Measurements from ENCODE around the gene ADGRL3. TPM values are rescaled to one million over a fixed set of nuclear protein-coding genes. Genes with fewer than 3 reads are reported as not detected.

The ADGRL3 gene
- total and polyA plus RNA-seq, 4 donors: 0.07 to 1.7 (median 0.82) TPM

GRCh38 chr4:61425315-61425714 is 225.2 kb downstream of the ADGRL3 start:
- WGBS: 85% methylated on average over 4 of the region's 4 CpGs
- no peak for DNase-seq (ENCODE audit: low spot score)

More at GRCh38 chr4:61425315-61425714, 225.2 kb downstream of the ADGRL3 start:
- H3K4me1 ChIP-seq (ENCODE audit: control insufficient read depth in 4 of 4, insufficient read depth in 4 of 4, low read length in 3 of 4): no peaks in the 10 kb centered on the region
- H3K36me3 ChIP-seq (ENCODE audit: control insufficient read depth in 4 of 4, insufficient read depth in 3 of 4, low read depth in 1 of 4, low read length in 3 of 4): no peaks in the 10 kb centered on the region
- no peak overlapping the region for H3K4me3 ChIP-seq (ENCODE audit: low read depth in 1 of 3, low read length in 3 of 3)
- TF ChIP-seq HNF4G (IDR thresholded peaks at IDR 0.05): no peak
- no peak for TF ChIP-seq NR2F2 (IDR thresholded peaks at IDR 0.05)
- no peak for TF ChIP-seq YY1 (IDR thresholded peaks at IDR 0.05)
- no peak for TF ChIP-seq EGR1 (IDR thresholded peaks at IDR 0.05; ENCODE audit: low read depth in 2 of 2)
- no peak for TF ChIP-seq CTCF (IDR thresholded peaks at IDR 0.05; ENCODE audit: low read depth, low read length, missing input control)
- TF ChIP-seq REST (IDR thresholded peaks at IDR 0.05): no peak
- no peak for TF ChIP-seq FOXA1 (IDR thresholded peaks at IDR 0.05)
- no peak for TF ChIP-seq FOXA2 (IDR thresholded peaks at IDR 0.05)
- TF ChIP-seq MAX (IDR thresholded peaks at IDR 0.05): no peak
- no peak for TF ChIP-seq ZBTB33 (IDR thresholded peaks at IDR 0.05)
- no peak for TF ChIP-seq SP1 (IDR thresholded peaks at IDR 0.05)
- no peak for TF ChIP-seq GABPA (IDR thresholded peaks at IDR 0.05 in 1 of 2, conservative IDR thresholded peaks at IDR 0.05 in 1 of 2)
- no peak for TF ChIP-seq RXRA (IDR thresholded peaks at IDR 0.05)
- TF ChIP-seq ATF3 (IDR thresholded peaks at IDR 0.05): no peak
- H3K9me3 ChIP-seq (ENCODE audit: control insufficient read depth in 4 of 4, low read length in 3 of 4): peaks cover 0 to 5% (median 1%) of the 10 kb centered on the region in 4 donors
- no peak overlapping the region for H3K9ac ChIP-seq (ENCODE audit: low read depth in 1 of 2, low read length in 2 of 2)
- no peaks in the 10 kb centered on the region for H3K27me3 ChIP-seq (ENCODE audit: control insufficient read depth in 4 of 4, insufficient read depth in 4 of 4, low read length in 3 of 4)
- no peak overlapping the region for H3K27ac ChIP-seq (ENCODE audit: low read depth in 1 of 2, low read length in 2 of 2)

Measured in liver (tissue), 9 donors.